ENCODE measurements around the gene NSUN7.

- TF ChIP-seq BHLHE40 (IDR thresholded peaks at IDR 0.05; ENCODE audit: borderline replicate concordance) (no peak), PKNOX1 (IDR thresholded peaks at IDR 0.05) (no peak), FOXM1 (IDR thresholded peaks at IDR 0.05; ENCODE audit: borderline replicate concordance) (no peak)
Measured at GRCh38 chr4:40731361-40731760, 18.4 kb upstream of the NSUN7 start.
